Measurements from ENCODE around the gene SPAG5.

DNA sequence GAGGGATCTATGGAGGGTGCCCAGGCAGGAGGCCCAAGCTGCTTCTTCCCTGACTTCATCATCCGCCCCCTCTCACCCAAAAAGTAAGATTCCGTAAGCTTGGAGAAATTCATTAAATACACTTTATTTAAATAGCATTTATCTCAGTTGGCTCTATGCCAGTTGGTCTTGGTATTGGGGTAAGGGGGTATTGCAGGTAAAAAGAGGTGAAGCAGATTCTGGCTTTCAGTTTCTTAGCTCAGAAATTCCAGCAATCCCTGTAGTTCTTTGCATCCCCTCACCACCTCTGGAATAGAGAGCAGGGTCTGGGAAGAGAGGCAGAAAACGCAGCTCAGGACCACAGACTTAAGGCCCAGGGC, 21.4 kb downstream of the SPAG5 start:
- TF ChIP-seq, protein P1, sequence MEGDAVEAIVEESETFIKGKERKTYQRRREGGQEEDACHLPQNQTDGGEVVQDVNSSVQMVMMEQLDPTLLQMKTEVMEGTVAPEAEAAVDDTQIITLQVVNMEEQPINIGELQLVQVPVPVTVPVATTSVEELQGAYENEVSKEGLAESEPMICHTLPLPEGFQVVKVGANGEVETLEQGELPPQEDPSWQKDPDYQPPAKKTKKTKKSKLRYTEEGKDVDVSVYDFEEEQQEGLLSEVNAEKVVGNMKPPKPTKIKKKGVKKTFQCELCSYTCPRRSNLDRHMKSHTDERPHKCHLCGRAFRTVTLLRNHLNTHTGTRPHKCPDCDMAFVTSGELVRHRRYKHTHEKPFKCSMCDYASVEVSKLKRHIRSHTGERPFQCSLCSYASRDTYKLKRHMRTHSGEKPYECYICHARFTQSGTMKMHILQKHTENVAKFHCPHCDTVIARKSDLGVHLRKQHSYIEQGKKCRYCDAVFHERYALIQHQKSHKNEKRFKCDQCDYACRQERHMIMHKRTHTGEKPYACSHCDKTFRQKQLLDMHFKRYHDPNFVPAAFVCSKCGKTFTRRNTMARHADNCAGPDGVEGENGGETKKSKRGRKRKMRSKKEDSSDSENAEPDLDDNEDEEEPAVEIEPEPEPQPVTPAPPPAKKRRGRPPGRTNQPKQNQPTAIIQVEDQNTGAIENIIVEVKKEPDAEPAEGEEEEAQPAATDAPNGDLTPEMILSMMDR (conservative IDR thresholded peaks at IDR 0.05; ENCODE audit: low read depth in 2 of 2) = no peak
- TF ChIP-seq JUNB (IDR thresholded peaks at IDR 0.05; ENCODE audit: unreplicated experiment) (no peak), EZH2 (IDR thresholded peaks at IDR 0.05; ENCODE audit: low read depth, unreplicated experiment) (no peak)

Measured in GM23338 (cell line).